HEK293 (cell line): Measurements from ENCODE around the gene CTF1.

Source experiments
- CTCF ChIP-seq: fragments of 450-650 bp; formaldehyde crosslinking; IDR thresholded peaks from 2 replicates; pipeline ENCODE4 v1.5.1; 2016; ENCODE audit warnings: missing biosample characterization, missing genetic modification characterization
- GLI4 ChIP-seq: fragments of 450-650 bp; formaldehyde crosslinking; IDR thresholded peaks from 2 replicates; pipeline ENCODE4 v1.5.1; 2016; ENCODE audit warnings: missing biosample characterization, missing genetic modification characterization
- SCRT1 ChIP-seq: fragments of 450-650 bp; formaldehyde crosslinking; IDR thresholded peaks from 2 replicates; pipeline ENCODE4 v1.5.1; 2016; ENCODE audit warnings: missing biosample characterization, missing genetic modification characterization, borderline replicate concordance
- ZNF121 ChIP-seq: fragments of 450-650 bp; formaldehyde crosslinking; IDR thresholded peaks from 2 replicates; pipeline ENCODE4 v1.5.1; 2016; ENCODE audit warnings: missing biosample characterization, missing genetic modification characterization
- ZNF138 ChIP-seq: fragments of 450-650 bp; formaldehyde crosslinking; IDR thresholded peaks from 2 replicates; pipeline ENCODE4 v1.5.1; 2016; ENCODE audit warnings: missing biosample characterization, missing genetic modification characterization, borderline replicate concordance
- ZNF169 ChIP-seq: fragments of 450-650 bp; formaldehyde crosslinking; IDR thresholded peaks from 2 replicates; pipeline ENCODE4 v1.5.1; 2016; ENCODE audit warnings: missing biosample characterization, missing genetic modification characterization
- ZNF19 ChIP-seq: fragments of 450-650 bp; formaldehyde crosslinking; IDR thresholded peaks from 2 replicates; pipeline ENCODE4; 2016; ENCODE audit warnings: missing biosample characterization, missing genetic modification characterization, low read depth
- ZNF629 ChIP-seq: fragments of 450-650 bp; formaldehyde crosslinking; IDR thresholded peaks from 2 replicates; pipeline ENCODE4 v1.5.1; 2017; ENCODE audit warnings: missing biosample characterization, missing genetic modification characterization
- TF ChIP-seq, protein P1 (sequence below): fragments of 450-650 bp; formaldehyde crosslinking; optimal IDR thresholded peaks from 2 replicates; pipeline ENCODE3; 2016; ENCODE audit warnings: missing biosample characterization, mild to moderate bottlenecking, missing genetic modification characterization
- TF ChIP-seq, protein P2 (sequence below): fragments of 450-650 bp; formaldehyde crosslinking; IDR thresholded peaks from 2 replicates; pipeline ENCODE4 v1.5.1; 2016; ENCODE audit warnings: missing biosample characterization, missing genetic modification characterization

DNA sequence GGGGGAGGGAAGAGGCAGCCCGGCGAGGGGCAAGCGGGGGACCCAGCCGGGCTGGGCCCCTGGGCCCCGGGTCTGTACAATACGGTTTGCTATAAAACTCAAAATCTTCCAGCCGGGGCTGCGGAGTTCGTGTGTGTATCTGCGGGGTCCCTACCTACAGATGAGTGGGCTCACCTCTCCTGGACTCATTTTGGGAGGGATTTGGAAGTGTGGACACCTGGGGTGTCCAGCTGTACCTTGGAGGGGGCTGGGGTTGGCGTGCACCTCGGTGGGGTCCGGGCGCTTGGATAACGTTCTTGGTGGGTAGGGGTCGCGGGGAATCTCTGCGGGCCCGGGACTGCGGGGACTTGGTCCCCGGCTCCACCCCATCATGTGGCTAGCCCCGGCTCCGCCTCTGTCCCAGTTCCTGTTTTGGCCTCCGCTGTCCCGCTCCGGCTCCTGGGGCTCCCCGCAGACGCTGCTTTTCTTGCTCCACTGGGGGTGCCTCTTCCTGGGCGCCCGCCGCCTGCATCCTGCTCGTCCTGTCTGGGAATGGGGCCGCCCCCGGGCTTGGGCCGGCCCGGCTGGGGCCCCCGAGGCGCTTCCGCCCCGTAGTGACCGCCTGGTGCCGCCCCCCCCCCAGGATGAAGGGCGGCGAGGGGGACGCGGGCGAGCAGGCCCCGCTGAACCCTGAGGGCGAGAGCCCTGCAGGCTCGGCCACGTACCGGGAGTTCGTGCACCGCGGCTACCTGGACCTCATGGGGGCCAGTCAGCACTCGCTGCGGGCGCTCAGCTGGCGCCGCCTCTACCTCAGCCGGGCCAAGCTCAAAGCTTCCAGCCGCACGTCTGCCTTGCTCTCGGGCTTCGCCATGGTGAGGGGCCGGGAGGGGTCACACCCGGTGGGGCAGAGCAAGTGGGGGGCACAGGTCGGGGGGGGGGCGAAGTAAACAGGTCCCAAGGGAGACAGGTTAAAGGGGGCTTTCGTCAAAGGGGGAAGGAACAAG lies 52.5 kb downstream of the CTF1 start, which contains the start of gene ORAI3:
- TF ChIP-seq SCRT1 (tag by site-specific recombination) (no peak), ZNF169 (no peak), ZNF629 (tag by site-specific recombination) (no peak), CTCF (tag by site-specific recombination) (no peak; the same call in 1 of the 2 replicates), ZNF19 (tag by site-specific recombination) (no peak), GLI4 (tag by site-specific recombination) (no peak), ZNF121 (tag by site-specific recombination) (no peak), ZNF138 (tag by site-specific recombination) (no peak)
- TF ChIP-seq, protein P1, sequence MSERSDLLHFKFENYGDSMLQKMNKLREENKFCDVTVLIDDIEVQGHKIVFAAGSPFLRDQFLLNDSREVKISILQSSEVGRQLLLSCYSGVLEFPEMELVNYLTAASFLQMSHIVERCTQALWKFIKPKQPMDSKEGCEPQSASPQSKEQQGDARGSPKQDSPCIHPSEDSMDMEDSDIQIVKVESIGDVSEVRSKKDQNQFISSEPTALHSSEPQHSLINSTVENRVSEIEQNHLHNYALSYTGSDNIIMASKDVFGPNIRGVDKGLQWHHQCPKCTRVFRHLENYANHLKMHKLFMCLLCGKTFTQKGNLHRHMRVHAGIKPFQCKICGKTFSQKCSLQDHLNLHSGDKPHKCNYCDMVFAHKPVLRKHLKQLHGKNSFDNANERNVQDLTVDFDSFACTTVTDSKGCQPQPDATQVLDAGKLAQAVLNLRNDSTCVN (tag by site-specific recombination): peak; percentile 81
- TF ChIP-seq, protein P2, sequence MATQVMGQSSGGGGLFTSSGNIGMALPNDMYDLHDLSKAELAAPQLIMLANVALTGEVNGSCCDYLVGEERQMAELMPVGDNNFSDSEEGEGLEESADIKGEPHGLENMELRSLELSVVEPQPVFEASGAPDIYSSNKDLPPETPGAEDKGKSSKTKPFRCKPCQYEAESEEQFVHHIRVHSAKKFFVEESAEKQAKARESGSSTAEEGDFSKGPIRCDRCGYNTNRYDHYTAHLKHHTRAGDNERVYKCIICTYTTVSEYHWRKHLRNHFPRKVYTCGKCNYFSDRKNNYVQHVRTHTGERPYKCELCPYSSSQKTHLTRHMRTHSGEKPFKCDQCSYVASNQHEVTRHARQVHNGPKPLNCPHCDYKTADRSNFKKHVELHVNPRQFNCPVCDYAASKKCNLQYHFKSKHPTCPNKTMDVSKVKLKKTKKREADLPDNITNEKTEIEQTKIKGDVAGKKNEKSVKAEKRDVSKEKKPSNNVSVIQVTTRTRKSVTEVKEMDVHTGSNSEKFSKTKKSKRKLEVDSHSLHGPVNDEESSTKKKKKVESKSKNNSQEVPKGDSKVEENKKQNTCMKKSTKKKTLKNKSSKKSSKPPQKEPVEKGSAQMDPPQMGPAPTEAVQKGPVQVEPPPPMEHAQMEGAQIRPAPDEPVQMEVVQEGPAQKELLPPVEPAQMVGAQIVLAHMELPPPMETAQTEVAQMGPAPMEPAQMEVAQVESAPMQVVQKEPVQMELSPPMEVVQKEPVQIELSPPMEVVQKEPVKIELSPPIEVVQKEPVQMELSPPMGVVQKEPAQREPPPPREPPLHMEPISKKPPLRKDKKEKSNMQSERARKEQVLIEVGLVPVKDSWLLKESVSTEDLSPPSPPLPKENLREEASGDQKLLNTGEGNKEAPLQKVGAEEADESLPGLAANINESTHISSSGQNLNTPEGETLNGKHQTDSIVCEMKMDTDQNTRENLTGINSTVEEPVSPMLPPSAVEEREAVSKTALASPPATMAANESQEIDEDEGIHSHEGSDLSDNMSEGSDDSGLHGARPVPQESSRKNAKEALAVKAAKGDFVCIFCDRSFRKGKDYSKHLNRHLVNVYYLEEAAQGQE: peak; percentile 39
